SIG-M5 treated with dmso at 0.1 percent for 504 hours (cell line): Measurements from ENCODE around the gene ST6GALNAC6.

ENCODE experiments used
- DNase-seq: peaks from one replicate; lab custom pipeline; 2025; ENCODE audit not compliant: unreplicated experiment; lab: John Stamatoyannopoulos, UW

ST6GALNAC6 gene

GRCh38 chr9:127917603-127918002, 18.2 kb upstream of the ST6GALNAC6 start:
- peak; percentile 29 for DNase-seq

- peak; percentile 78 for DNase-seq
Measured at GRCh38 chr9:127916720-127917581, 17.5 kb upstream of the ST6GALNAC6 start, which contains the start of gene ST6GALNAC4. TSS of gene ST6GALNAC4 (minus strand) at chr9:127917041. CDS start at chr9:127916419, 622 bp downstream.

- no peak for DNase-seq
Measured at GRCh38 chr9:127915801-127916719, 16.7 kb upstream of the ST6GALNAC6 start.

GRCh38 chr9:127915325-127915752, 15.9 kb upstream of the ST6GALNAC6 start:
- DNase-seq, result no peak

GRCh38 chr9:127913682-127914081, 14.3 kb upstream of the ST6GALNAC6 start:
- no peak for DNase-seq

- DNase-seq, result no peak
Measured at GRCh38 chr9:127912882-127913281, 13.5 kb upstream of the ST6GALNAC6 start.

- DNase-seq, result no peak
Measured at GRCh38 chr9:127912296-127912695, 12.9 kb upstream of the ST6GALNAC6 start.

- no peak for DNase-seq
Measured at GRCh38 chr9:127910613-127911205, 11.3 kb upstream of the ST6GALNAC6 start.

GRCh38 chr9:127909839-127910273, 10.5 kb upstream of the ST6GALNAC6 start:
- DNase-seq, result no peak

GRCh38 chr9:127908660-127908926, 9.2 kb upstream of the ST6GALNAC6 start:
- DNase-seq, result no peak

GRCh38 chr9:127907867-127908659, 8.7 kb upstream of the ST6GALNAC6 start:
- DNase-seq, result no peak

- DNase-seq, result no peak
Measured at GRCh38 chr9:127905788-127906191, 6.4 kb upstream of the ST6GALNAC6 start.

GRCh38 chr9:127905004-127905728, 5.8 kb upstream of the ST6GALNAC6 start:
- DNase-seq, result no peak

GRCh38 chr9:127904561-127905003, 5.2 kb upstream of the ST6GALNAC6 start:
- DNase-seq, result no peak

- no peak for DNase-seq
Measured at GRCh38 chr9:127903557-127904475, 4.4 kb upstream of the ST6GALNAC6 start.

- DNase-seq, result no peak
Measured at GRCh38 chr9:127898433-127899127, 823 bp downstream of the ST6GALNAC6 start.

GRCh38 chr9:127897193-127897692, 2.2 kb downstream of the ST6GALNAC6 start:
- peak; percentile 39 for DNase-seq
